ENCODE results near the gene THAP11. TPM values are rescaled to one million over a fixed set of nuclear protein-coding genes. Genes with fewer than 3 reads are reported as not detected.
"Not testable (repeated sequence)": the region's sequence is repeated elsewhere in the genome, so short reads cannot be mapped to it uniquely, and the experiment has no call there.

The THAP11 gene
- total RNA-seq, 1 experiment from 2014 or later = 36.2 TPM

DNA sequence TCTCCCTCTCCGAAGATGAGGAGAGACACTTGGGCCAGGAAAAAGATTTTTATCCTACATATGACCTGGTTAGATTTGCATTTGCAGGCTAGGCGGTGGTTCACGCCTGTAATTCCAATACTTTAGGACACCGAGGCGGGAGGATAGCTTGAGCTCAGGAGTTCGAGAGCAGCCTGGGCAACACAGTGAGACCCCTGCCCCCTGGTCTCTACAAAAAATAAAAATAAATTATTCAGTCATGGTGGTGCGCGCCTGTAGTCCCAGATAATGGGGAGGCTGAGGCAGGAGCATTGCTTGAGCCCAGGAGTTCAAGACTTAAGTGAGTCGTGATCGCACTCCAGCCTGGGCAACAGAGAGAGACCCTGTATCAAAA, 7.9 kb upstream of the THAP11 start:
- DNase-seq (ENCODE audit: low read depth) = no peak

DNA sequence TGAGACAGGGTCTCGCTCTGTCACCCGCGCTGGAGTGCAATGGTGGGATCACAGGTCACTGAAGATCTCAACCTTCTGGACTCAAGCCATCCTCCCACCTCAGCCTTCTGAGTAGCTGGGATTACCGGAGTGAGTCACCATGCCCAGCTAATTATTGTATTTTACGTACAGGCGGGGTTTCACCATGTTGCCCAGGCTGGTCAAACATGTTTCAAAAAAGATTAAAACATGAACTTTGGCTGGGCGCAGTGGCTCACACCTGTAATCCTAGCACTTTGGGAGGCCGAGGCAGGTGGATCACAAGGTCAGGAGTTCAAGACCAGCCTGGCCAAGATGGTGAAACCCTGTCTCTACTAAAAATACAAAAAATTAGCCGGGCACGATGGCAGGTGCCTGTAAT, 4.9 kb upstream of the THAP11 start:
- DNase-seq (ENCODE audit: low read depth) = not testable (repeated sequence)

DNA sequence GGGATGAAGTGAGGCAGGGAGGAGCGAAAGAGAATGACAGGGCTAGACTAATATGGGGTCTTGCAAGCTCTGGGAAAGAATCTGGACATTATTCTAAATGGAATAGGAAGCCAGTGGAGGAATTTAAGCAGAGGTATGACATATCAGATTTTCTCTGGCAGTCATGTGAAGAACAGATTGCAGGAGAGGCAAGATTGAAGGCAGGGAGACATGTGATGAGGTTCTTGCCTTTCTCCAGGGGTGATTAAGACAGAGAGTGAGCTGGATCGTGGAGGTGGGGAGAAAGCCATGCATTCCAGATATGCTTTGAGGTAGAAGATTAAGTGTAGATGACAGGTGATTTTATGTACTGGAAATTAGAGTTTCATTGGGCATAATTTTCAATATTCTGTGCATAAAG, 4.3 kb upstream of the THAP11 start:
- no peak for DNase-seq (ENCODE audit: low read depth)

DNA sequence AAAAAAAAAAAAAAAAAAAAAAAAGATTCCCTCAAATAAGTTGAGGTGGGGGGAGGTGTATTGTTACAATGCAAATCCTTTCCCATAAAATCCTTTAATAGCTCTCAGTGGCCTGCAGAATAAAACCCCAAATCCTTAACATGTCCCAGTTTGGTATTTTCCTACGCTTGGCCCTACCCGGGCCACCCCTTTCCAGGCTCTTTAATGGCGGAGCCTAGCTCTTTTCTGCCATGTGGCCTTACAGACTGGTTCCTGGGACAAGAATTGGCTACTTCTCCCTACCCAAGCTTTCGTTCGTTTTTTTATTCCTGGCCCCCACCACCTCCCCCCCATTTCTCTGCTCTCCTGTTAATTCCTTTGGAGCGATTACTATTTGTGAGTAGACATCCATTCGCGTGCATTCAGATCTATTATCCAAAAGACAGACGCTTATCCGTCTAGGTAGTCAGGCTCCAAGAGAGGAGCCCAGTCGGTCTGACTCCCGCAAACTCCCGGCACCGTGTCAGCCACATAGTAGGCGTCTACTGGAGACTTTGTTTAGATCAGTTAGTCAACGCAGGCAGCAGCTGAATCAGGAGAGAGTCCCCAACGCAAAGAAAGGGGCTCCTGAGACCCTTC, 813 bp upstream of the THAP11 start:
- DNase-seq (ENCODE audit: low read depth) = no peak

DNA sequence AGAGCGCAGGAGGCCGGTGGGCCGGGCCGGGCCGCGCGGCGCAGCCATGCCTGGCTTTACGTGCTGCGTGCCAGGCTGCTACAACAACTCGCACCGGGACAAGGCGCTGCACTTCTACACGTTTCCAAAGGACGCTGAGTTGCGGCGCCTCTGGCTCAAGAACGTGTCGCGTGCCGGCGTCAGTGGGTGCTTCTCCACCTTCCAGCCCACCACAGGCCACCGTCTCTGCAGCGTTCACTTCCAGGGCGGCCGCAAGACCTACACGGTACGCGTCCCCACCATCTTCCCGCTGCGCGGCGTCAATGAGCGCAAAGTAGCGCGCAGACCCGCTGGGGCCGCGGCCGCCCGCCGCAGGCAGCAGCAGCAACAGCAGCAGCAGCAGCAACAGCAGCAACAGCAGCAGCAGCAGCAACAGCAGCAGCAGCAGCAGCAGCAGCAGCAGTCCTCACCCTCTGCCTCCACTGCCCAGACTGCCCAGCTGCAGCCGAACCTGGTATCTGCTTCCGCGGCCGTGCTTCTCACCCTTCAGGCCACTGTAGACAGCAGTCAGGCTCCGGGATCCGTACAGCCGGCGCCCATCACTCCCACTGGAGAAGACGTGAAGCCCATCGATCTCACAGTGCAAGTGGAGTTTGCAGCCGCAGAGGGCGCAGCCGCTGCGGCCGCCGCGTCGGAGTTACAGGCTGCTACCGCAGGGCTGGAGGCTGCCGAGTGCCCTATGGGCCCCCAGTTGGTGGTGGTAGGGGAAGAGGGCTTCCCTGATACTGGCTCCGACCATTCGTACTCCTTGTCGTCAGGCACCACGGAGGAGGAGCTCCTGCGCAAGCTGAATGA, 606 bp downstream of the THAP11 start:
- DNase-seq (ENCODE audit: low read depth) = peak; percentile 69

DNA sequence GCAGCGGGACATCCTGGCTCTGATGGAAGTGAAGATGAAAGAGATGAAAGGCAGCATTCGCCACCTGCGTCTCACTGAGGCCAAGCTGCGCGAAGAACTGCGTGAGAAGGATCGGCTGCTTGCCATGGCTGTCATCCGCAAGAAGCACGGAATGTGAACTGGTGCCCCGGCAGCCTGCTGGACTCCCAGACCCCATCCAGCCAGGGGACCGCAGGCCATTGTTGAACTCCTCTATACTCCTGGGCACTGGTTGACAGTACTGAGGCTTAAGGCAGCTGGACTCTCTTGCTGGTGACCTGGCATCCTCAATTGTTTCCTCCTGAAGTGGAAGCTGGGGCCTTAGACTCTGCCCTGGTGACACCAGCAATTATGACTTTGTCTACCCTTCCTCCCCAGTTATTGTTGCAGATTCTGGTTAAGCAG, 1.2 kb downstream of the THAP11 start:
- DNase-seq (ENCODE audit: low read depth) = no peak

DNA sequence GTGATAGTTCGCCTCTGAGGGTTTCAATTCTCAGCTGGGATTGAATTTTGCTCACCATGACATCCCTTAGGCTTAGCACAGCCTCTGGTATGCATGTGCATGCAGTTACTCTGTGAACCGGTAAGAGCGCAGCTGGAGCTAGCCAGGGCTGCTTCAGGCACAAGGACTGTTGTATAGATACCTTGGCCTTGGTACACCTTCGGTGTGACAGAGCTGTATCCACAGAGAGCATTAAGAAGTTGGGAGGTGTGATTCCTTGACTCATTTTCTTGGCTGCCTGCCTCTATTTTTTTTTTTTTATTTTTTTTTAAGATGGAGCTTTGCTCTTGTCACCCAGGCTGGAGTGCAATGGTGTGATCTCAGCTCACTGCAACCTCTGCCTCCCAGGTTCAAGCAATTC, 2.4 kb downstream of the THAP11 start:
- no peak for DNase-seq (ENCODE audit: low read depth)

DNA sequence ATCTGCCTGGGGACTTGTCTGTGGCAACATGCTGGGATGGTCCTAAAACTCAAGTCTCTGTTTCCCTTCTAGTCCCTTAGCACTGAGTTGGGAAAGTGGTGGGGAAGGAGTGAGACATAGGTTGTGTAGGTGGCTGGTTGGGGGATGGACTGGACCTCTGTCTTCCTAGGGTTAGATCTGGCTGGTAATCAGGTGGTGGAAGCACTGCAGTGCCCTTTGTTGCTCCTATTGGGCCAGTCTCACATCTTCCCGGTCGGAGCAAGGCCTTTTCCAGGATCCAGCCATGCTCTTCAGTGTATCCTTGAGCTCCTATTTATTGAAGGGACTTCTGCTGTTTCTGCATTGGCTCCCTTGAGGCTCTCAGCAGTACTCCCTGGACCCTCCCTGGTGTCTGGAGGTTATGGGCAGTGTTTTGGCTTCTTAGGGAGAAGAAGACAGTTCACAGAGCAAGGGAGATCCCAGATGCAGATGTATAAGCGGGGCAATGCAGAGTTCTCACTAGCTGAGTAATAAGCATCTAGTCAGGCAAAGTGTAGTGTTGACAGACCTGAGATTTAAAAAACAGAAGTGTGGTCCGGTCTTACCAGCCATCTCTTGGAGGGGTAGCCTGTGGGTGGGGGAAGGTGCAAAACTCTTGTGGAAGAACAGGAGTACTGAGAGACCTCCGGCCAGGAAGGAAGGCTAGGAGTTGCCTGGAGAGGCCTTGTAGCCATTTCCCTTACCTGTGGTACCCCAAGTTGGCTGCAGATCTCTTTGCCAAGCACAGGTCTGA, 3.4 kb downstream of the THAP11 start:
- DNase-seq (ENCODE audit: low read depth) = no peak

DNA sequence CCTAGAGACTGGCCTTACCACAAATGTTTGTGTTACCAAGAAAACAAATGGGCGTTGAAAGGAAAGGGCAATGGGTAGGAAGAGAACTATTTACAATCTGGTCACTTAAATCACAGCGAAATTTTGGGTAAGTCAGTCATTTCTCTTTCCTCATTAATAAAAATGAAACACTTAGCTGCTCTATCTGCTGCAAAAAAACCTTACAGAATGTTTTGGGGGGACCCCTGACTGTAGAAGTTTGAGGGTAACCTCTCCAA, 3.9 kb downstream of the THAP11 start:
- DNase-seq (ENCODE audit: low read depth) = no peak

DNA sequence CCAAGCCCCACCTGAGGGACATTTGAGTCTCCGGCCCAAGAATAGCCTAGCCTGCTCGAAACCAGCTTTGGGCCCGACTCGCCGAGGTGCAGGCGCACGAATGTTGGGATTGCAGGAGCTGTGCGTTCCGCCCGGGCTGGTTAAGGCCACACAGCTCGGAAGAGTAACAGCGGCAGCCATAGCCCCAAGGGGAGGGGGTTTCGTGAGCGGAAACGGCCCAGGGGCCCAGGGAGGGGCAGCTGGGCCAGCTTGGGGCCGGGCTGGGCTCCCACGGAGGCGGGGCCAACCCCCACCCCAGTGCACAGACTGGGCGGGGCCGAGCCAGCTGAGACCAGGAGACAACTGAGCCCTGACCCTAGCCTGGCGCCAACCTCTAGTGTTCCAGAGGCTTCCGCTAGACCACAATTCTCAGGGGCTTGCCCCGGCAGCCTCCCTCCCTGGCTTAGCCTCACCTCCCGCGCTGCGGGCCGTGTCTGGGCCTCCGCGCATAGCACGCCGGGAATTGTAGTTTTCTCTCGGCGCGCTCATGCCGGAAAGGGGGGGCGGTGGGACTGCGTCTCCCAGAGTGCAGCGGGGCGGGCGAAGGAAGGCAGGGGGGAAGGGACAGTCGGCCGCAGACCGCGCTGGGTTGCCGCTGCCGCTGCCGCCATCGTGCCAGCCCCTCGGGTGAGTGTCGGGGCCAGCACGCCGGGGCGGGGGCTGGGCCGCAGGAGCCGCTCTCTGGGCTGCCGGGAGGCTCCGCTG, 4.4 kb downstream of the THAP11 start, which contains the start of gene NUTF2:
Gene NUTF2 (plus strand): TSS at position 614 of the 744 bp plus-strand sequence. CDS start 18,198 bp downstream, outside the sequence.
- peak; percentile 93 for DNase-seq (ENCODE audit: low read depth)

DNA sequence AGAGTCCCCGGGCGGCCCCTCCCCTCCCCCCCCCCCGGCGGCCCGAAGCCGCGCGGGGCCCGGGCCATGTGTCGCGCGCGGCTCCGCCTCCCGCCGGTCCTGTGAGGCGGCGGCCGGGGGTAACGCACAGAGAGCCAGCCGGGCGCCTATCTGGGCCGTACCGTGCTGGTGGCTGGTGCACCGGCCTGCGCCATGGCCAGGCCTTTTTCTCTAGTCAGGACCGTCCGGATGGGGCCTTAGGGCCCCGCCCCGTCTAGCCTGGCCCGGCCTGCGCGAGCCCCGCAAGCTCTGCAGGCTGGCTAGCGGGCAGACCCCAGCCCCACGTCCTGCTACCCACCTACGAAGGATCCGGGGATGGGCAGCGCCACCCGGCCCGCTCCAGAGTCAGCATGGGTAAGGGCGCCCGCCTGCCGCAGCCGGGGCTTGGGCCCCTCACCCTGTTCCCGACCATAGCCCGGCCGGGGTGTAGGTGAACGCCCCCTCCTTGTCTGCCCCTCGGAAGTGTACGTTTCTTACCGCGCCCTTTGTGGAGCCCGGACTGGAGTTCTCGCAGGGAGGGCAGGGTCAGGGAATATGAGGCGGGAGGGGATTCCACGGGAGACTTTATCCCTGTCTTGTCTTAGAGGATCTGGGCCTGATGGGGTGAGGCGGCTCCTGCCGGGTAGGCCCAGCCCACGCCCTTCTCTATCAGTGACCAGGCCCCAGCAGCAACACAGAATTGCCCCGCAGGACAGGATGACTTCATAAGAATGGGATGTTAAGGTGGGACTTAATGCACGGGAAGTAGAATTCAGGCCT, 5.1 kb downstream of the THAP11 start, which contains the start of gene CENPT:
Gene CENPT (minus strand): TSS at position 630 of the 798 bp plus-strand sequence. CDS start 13,834 bp downstream, outside the sequence.
- peak; percentile 73 for DNase-seq (ENCODE audit: low read depth)

DNA sequence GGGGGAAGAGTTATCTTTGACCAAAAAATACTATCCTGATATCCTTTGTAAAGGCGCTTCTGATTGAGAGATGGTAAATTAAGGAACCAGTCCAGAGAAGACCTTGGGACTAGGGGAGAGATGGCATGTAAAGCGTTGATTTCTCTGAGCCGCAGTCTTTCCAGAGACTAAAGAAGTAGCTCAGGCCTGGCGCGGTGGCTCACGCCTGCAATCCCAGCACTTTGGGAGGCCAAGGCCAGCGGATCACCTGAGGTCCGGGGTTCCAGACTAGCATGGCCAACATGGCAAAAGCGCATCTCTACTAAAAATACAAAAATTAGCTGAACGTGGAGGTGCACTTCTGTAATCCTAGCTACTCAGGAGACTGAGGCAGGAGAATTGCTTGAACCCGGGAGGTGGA, 6.0 kb downstream of the THAP11 start:
- DNase-seq (ENCODE audit: low read depth) = no peak

DNA sequence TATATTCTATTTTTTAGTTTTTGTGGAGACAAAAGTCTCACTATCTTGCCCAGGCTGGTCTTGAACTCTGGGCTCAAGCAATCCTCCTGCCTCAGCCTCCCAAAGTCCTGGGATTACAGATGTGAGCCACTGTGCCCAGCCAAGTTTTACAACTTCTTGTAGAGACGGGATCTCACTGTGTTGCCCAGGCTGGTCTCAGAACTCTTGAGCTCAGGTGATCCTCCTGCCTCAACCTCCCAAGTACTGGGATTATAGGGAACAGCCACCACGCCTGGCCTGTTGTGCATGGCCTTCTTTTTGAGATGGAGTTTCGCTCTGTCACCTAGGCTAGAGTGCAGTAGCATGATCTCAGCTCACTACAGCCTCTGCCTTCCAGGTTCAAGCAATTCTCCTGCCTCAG, 11.6 kb downstream of the THAP11 start:
- no peak for DNase-seq (ENCODE audit: low read depth)

DNA sequence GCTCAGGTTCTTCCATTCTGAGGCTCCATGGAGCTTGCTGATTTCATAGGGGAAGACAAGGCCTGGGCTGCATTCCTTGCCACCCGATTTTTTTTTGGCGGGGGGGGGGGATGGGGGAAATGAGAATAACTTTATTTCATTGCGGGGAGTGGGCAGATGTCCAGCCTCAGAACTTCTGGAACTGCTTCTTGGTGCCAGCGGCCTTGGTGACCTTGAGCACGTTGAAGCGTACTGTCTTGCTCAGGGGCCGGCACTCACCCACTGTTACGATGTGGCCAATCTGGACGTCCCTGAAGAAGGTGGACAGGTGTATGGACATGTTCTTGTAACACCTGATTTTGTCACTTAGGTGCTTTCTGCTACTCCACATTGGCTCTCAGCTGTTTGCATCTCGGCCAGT, 13.7 kb downstream of the THAP11 start:
- no peak for DNase-seq (ENCODE audit: low read depth)

DNA sequence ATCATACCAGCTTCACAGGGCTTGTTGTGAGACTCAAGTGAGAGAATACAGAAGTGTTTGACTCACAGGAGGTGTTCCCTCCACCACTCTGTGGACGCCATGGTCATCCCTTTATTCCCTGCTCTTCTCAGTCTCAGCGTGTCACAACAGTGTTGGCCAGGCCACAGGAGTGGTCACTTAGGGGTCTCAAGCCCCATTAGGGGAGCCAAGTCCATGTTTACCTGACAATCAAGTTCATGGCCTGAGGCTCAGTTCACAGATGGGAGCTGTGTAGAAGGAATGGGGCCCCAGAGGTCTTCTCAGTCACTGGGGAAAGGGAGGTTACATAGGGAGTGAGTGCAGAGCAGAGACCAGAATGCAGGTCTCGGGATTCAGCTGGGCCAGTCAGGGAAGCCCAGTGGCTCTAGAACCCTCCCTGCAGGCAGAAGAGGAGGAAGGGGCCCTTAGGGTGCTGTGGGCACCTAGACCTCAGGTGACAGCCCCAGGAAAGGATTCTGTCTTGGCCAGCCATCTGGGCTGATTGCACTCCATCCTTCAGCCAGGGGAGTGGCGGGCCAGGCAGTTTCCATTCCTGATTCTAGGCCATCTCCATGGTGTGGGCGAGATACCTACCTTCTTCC, 14.9 kb downstream of the THAP11 start:
- no peak for DNase-seq (ENCODE audit: low read depth)

DNA sequence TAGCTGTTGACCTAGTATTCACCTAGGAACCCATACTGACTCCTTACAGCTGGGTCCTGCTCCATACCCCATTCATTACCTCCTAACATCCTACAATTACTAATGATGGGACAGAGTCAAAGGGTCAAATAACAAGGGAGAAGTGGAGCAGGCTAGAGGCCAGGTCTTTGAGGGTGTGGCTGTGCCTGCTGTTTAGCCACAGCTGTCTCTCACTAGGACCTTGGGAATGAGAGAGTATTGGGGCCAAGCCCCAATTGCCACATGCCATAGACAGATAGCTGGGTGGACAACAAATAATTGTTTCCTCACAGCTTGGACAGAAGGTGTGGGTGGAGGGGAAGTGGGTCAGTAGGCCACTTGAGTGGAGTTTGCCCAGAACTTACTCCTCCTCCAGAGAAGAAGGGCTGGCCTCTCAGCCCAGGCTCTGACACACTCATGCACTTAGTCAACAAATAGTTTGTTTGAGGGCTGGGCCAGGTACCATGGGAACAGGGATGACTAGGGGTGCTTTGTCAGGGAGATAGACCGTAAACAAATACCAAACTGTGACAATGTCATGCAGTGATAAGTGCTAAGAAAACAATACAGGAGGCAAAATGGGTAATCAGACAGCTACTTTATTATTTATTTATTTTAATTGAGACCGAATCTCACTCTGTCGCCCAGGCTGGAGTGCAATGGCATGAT, 15.6 kb downstream of the THAP11 start:
- peak; percentile 89 for DNase-seq (ENCODE audit: low read depth)

DNA sequence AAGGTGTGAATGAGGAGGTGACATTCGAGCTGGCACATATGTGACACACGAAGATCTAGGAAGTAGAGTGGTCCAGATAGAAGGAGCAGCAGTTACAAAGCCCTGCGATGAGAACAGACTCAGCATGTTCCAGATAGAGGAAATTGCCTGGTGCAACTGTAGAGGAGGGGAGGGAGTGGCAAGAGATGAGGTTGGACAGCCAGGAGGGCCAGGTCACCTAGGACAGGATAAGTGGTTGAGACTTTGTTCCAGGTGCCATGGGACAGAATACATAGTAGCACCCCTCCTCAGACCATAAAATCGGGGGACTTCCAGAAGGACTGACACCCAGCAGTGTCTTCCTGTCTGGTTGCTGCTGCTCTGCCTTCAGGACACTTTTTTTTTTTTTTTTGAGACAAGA, 16.4 kb downstream of the THAP11 start:
- DNase-seq (ENCODE audit: low read depth) = no peak

DNA sequence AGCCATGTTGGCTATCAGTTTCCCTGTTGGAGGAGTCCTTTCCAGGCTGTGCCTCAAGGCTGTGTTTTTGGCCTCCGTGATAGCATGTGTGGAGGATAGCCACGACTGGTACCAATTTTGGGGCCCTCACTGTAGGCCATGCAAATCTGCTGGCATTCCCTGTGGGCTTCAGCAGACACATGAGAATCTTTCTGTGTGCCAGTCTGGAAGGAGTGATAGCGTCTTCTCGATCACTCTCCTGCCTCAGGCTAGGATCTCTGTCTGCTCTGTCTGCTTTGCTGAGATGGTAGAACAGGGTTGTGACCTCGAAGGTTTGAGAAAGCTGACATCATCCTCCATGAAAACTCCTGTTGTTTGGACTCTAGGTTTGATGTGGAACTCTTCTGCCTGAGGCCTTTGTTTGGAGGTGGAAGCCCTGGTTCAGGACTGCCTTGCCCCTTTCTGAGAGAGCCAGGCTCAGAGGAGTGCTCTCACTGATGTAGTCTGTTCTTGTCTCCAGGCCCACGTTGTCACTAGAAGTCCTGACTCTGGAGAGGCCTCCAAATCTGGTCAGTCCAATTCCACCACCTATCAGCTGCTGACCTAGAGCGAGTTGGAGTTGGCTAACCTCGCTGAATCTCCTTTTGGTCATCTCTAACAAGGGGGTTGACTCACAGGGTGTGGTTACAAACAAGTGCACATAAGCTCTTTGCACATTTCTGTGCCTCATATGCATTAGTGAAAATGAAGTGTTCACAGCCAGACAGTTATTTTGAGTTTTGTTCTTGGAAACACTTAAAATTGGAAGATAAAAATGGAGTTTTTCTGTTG, 18.7 kb downstream of the THAP11 start:
- peak; percentile 67 for DNase-seq (ENCODE audit: low read depth)

DNA sequence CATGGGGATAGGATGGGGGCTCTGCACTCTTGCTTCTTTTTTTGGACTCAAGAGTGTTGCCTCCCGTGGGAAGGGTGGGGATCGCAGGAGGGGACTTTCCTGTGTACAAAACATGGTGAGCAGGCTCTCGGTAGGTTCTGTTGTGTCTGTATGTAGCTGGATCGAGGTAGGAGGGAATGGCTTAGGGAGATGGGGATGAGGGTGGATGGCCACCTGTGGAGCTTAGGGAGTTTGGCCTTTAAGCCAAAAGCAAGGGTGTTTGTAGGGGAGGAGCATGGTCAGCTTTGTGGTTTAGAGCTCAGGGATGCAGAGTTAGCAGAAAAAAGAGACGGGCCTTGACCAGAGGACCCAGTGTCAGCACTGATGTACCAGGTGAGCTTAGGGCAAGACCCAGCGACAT, 19.8 kb downstream of the THAP11 start:
- no peak for DNase-seq (ENCODE audit: low read depth)

Measured in RPMI7951 (cell line).